GM20000 (cell line): ENCODE data around the gene EMC10.

ENCODE experiments used
- DNase-seq: peaks from one replicate; pipeline ENCODE4 v3.0.0; 2012; ENCODE audit warnings: low spot score
- TF ChIP-seq, protein P1 (sequence below): IDR thresholded peaks from 2 replicates; pipeline ENCODE4 v1.5.1; 2012; ENCODE audit warnings: mild to moderate bottlenecking, control low read depth; ENCODE audit errors: extremely low read depth, missing control alignments

EMC10 gene

GRCh38 chr19:50488389-50489194 is 12.3 kb downstream of the EMC10 start:
- no peak for DNase-seq
- TF ChIP-seq, protein P1, sequence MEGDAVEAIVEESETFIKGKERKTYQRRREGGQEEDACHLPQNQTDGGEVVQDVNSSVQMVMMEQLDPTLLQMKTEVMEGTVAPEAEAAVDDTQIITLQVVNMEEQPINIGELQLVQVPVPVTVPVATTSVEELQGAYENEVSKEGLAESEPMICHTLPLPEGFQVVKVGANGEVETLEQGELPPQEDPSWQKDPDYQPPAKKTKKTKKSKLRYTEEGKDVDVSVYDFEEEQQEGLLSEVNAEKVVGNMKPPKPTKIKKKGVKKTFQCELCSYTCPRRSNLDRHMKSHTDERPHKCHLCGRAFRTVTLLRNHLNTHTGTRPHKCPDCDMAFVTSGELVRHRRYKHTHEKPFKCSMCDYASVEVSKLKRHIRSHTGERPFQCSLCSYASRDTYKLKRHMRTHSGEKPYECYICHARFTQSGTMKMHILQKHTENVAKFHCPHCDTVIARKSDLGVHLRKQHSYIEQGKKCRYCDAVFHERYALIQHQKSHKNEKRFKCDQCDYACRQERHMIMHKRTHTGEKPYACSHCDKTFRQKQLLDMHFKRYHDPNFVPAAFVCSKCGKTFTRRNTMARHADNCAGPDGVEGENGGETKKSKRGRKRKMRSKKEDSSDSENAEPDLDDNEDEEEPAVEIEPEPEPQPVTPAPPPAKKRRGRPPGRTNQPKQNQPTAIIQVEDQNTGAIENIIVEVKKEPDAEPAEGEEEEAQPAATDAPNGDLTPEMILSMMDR = no peak

- TF ChIP-seq, protein P1 = no peak
- no peak for DNase-seq
These were observed 13.2 kb downstream of the EMC10 start for GRCh38 chr19:50489461-50490011.

GRCh38 chr19:50490411-50490811 is 14.1 kb downstream of the EMC10 start:
- DNase-seq = no peak
- TF ChIP-seq, protein P1 = no peak

DNA sequence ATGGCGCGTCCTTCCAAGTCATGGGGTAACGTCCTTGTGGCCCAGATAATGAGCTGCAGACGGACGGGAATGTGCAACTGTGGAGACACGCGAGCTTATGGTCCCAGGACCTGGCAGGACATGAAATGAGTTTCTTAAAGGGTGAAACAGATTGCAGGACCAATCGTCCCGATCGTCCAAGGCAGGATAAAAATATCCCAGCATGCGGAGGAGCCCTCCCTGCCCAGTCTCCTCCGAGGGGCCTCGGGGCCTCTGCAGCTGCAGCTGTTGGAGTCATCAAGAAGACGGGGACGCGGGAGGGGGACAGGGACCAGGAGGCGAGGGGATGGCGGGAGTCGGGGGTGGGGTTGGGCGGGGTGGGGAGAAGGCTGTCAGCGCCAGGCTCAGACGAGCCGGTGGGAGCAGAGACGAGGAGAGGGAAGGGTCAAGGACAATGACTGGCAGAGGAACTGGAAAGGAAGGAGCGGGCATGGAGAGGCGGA is 14.7 kb downstream of the EMC10 start:
- no peak for DNase-seq
- TF ChIP-seq, protein P1 = no peak

DNA sequence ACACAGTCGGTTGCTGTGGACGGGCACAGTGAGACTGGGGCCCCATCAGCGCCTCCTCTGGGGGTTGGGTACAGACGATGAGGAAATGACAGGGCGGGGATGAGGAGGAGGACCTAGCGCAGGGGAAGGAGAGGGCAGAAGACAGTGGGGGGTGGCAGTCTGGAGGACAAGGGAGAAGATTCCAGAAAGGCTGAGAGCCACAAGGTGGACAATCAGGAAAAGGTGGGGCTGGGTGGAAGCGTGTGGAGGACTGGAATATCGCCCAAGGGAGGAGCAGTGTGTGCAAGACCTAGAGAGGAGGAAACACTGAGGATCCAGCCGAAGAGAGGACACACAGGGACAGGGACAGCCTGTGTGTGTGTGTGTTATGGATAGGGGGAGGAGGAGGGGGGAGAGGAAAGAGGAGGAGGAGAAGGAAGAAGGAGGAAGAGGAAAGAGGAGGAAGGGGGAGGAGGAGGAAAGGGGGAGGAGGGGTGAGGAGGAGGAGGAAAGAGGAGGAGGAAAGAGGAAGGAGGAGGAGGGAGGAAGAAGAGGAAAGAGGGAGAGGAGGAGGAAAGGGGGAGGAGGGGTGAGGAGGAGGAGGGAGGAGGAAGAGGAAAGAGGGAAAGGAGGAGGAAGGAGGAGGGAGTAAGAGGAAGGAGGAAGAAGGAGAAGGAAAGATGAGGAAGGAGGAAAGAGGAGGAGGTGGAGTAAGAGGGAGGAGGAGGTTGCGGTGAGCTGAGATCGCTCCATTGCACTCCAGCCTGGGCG is 16.2 kb downstream of the EMC10 start:
- TF ChIP-seq, protein P1 = no peak
- DNase-seq = no peak

DNA sequence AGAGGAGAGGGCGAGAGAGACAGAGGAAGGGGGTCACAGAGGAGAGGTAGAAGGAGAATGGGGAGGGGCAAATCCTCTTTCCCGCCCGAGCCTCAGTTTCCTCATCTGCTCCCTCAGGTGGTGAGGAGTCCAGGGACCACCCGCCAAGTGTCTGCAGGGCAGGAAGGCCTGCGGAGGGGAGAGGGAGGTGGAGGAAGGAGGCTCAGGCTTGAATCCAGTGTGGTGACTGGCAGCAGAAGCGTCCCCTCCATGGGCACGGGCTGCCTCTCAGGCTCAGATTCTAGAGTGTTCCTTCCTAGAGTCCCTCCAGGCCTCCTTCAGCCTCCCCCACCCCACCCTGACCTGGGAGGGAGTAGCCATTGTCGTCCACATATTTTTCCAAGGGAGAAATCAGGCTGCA is 16.9 kb downstream of the EMC10 start:
- TF ChIP-seq, protein P1 = no peak
- DNase-seq = no peak
